Osteocyte (in vitro differentiated cells): ENCODE results near the gene AOPEP. TPM values are rescaled to one million over a fixed set of nuclear protein-coding genes. Genes with fewer than 3 reads are reported as not detected.
A peak's percentile ranks its signal among the peaks of the same experiment; 100 is the strongest.

Experiments
- DNase-seq: peaks from one replicate; pipeline ENCODE4 v3.0.0; 2021; ENCODE audit warnings: mixed read lengths; ENCODE audit not compliant: unreplicated experiment; ENCODE audit errors: extremely low spot score
- H3K27ac Mint-ChIP-seq: one replicate; pipeline ENCODE4 v1.8.0; 2021; ENCODE audit warnings: mild to moderate bottlenecking, mixed read lengths; ENCODE audit not compliant: unreplicated experiment
- H3K27me3 Mint-ChIP-seq: one replicate; pipeline ENCODE4 v1.8.0; 2021; ENCODE audit warnings: mixed read lengths; ENCODE audit not compliant: unreplicated experiment
- H3K36me3 Mint-ChIP-seq: one replicate; pipeline ENCODE4 v1.8.0; 2021; ENCODE audit warnings: mixed read lengths; ENCODE audit not compliant: unreplicated experiment
- H3K4me1 Mint-ChIP-seq: one replicate; pipeline ENCODE4 v1.8.0; 2021; ENCODE audit warnings: mixed read lengths; ENCODE audit not compliant: unreplicated experiment
- H3K4me3 Mint-ChIP-seq: one replicate; pipeline ENCODE4 v1.8.0; 2021; ENCODE audit warnings: mild to moderate bottlenecking, moderate library complexity, mixed read lengths; ENCODE audit not compliant: unreplicated experiment
- H3K9me3 Mint-ChIP-seq: one replicate; pipeline ENCODE4 v1.8.0; 2021; ENCODE audit warnings: mixed read lengths; ENCODE audit not compliant: unreplicated experiment
- CTCF ChIP-seq: fragments of 200-600 bp; sonication (generic); IDR thresholded peaks from 2 replicates; pipeline ENCODE4 v1.5.0; 2021; ENCODE audit warnings: antibody characterized with exemption, mild to moderate bottlenecking, moderate library complexity
- total RNA-seq: library from RNA; stranded (reverse); gene quantifications from 2 replicates; pipeline ENCODE4 v1.2.1, GENCODE V29; 2021

The AOPEP gene
- total RNA-seq, 1 donor from 2014 or later = 108 TPM

DNA sequence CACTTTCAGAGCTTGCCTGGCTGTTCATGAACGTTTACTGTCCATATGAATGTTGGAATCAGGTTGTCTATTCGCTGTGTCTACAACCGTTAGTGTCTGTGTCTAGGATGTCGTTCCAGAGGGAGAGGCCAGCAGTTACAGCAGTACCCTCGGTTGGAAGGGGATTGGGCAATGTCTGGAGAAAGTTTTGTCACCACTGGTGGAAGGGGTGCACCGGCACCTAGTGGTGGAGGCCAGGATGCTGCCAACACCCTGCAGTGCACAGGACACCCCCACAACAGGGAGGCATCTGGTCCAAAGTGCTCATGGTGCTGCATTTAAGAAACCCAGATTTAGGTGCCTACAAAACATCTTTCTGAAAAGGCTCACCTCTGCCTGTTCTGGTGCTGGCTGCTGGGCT lies 370.3 kb downstream of the AOPEP start:
- Mint-ChIP-seq H3K4me1 (peaks cover 63% of the 10 kb centered on the region), H3K27ac (no peak overlapping the region), H3K4me3 (no peak overlapping the region), H3K9me3 (no peaks in the 10 kb centered on the region), H3K36me3 (peaks cover 35% of the 10 kb centered on the region), H3K27me3 (no peaks in the 10 kb centered on the region)
- no peak for DNase-seq
- no peak for TF ChIP-seq CTCF

DNA sequence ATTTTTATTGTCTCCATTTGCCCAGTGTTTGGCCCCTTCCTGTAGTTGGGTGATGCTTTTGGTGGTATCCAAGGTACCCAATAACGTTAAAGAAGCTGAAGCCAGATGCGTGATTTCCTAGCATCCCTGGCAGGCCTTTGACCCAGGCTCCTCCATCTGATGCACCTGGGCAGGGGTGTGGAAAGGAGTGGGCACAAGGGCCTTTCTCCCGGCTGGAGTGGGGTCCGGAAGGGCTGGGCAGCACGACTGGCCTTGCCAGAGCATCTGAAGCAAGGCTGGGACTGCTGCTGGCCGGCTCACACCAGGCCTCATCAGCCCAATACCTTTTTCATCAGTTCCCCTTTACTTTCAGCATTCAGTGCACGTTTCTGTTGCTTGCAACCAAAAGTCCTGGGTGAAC lies 370.8 kb downstream of the AOPEP start:
- no peak for DNase-seq
- TF ChIP-seq CTCF = no peak
- peaks cover 59% of the 10 kb centered on the region for H3K4me1 Mint-ChIP-seq
- H3K27me3 Mint-ChIP-seq = no peaks in the 10 kb centered on the region
- H3K4me3 Mint-ChIP-seq = no peak overlapping the region
- H3K27ac Mint-ChIP-seq = peak overlapping the region; percentile 32
- H3K9me3 Mint-ChIP-seq = no peaks in the 10 kb centered on the region
- peaks cover 35% of the 10 kb centered on the region for H3K36me3 Mint-ChIP-seq

DNA sequence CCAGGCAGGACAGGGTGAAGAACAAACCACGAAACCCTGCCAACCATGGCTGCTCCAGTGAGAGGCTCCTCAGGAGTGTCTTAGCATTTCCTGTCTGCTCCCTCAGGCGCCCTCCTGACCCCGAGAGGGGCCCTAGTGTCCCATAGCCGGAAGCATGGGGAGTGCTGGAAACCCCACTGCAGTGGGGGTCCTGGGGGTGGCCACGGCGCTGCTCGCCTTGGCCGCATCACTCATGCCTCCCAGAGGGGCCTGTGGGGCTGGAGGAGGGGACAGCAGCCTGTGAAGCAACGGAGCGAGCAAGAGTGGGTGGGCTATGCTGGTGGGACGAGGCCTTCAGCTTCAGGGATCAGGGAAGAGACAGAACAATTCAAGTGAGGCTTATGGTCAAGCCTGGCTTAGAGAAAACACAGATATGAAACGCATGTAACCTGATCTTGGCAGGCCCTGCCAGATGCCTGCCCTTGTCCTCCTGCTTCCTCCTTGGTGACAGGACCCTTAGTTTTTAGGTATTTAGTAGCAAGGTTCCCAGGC lies 372.0 kb downstream of the AOPEP start:
- Mint-ChIP-seq H3K4me3 (no peak overlapping the region), H3K9me3 (no peaks in the 10 kb centered on the region), H3K36me3 (peaks cover 35% of the 10 kb centered on the region), H3K27me3 (no peaks in the 10 kb centered on the region), H3K27ac (peak overlapping the region; percentile 54), H3K4me1 (peaks cover 49% of the 10 kb centered on the region)
- no peak for TF ChIP-seq CTCF
- DNase-seq = no peak

DNA sequence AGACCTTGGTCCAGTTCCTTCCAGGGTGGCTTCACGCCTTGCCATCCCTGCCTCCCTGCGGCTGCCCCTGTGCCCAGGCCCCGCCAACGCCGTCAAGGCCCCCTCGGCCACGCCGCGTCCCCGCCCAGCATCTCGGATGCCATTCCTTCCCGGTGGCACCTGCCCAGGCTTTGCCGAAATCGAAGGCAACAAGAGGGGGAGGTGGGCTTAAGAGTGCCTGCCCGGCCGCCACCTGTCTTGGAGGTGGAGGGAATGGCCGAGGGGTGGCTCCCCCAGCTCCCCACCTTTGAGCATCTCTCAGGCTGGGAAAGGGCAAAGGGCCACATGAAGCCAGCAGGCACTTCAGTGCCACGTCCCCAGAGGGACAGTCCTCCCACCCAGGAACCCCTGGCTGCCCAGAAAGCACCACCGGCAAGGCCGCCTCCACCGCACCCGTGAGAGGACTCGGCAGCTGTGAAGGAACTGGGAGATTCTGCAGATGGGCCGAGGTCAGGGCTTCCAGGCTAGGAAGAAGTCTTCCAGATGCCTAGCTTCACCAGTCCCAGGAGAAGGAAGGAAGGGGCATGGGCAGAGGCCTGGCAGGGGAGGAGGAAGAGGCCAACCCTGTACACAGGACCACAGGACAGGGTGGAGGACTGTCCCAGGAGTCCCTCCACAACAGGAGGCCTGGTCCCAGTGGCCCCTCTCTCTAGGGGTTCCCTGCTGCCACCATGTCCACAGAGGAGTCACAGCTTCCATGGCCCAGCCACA lies 373.0 kb downstream of the AOPEP start:
- H3K27me3 Mint-ChIP-seq = no peaks in the 10 kb centered on the region
- DNase-seq = no peak

More for the DNA sequence above, 373.0 kb downstream of the AOPEP start:
- Mint-ChIP-seq H3K27ac (peak overlapping the region; percentile 18), H3K4me3 (no peak overlapping the region), H3K4me1 (peaks cover 39% of the 10 kb centered on the region), H3K9me3 (no peaks in the 10 kb centered on the region), H3K36me3 (peaks cover 33% of the 10 kb centered on the region)
- TF ChIP-seq CTCF = no peak
